ENCODE results near the gene FAM180A.

FAM180A gene

GRCh38 chr7:135771961-135772638 lies 23.5 kb upstream of the FAM180A start:
- no peak for DNase-seq (ENCODE audit: low spot score)

GRCh38 chr7:135771051-135771450 lies 22.4 kb upstream of the FAM180A start:
- DNase-seq (ENCODE audit: low spot score), result no peak

- no peak for DNase-seq (ENCODE audit: low spot score)
Measured at GRCh38 chr7:135770139-135770710, 21.6 kb upstream of the FAM180A start.

GRCh38 chr7:135769005-135769802 lies 20.6 kb upstream of the FAM180A start:
- peak; percentile 18 for DNase-seq (ENCODE audit: low spot score)

- no peak for DNase-seq (ENCODE audit: low spot score)
Measured at GRCh38 chr7:135768467-135768866, 19.9 kb upstream of the FAM180A start.

GRCh38 chr7:135768064-135768463 lies 19.5 kb upstream of the FAM180A start:
- DNase-seq (ENCODE audit: low spot score), result no peak

- no peak for DNase-seq (ENCODE audit: low spot score)
Measured at GRCh38 chr7:135763261-135763660, 14.6 kb upstream of the FAM180A start.

- no peak for DNase-seq (ENCODE audit: low spot score)
Measured at GRCh38 chr7:135761751-135762488, 13.3 kb upstream of the FAM180A start.

- no peak for DNase-seq (ENCODE audit: low spot score)
Measured at GRCh38 chr7:135759532-135759931, 10.9 kb upstream of the FAM180A start.

GRCh38 chr7:135758531-135758932 lies 9.9 kb upstream of the FAM180A start:
- no peak for DNase-seq (ENCODE audit: low spot score)

- DNase-seq (ENCODE audit: low spot score), result no peak
Measured at GRCh38 chr7:135757719-135758411, 9.3 kb upstream of the FAM180A start.

GRCh38 chr7:135756191-135756590 lies 7.6 kb upstream of the FAM180A start:
- DNase-seq (ENCODE audit: low spot score), result no peak

GRCh38 chr7:135755351-135755753 lies 6.7 kb upstream of the FAM180A start:
- DNase-seq (ENCODE audit: low spot score), result no peak

- DNase-seq (ENCODE audit: low spot score), result no peak
Measured at GRCh38 chr7:135753616-135754413, 5.2 kb upstream of the FAM180A start.

- DNase-seq (ENCODE audit: low spot score), result no peak
Measured at GRCh38 chr7:135747366-135747765, 1.2 kb downstream of the FAM180A start.

GRCh38 chr7:135745703-135746312 lies 2.8 kb downstream of the FAM180A start:
- DNase-seq (ENCODE audit: low spot score), result no peak

GRCh38 chr7:135744938-135745702 lies 3.5 kb downstream of the FAM180A start:
- no peak for DNase-seq (ENCODE audit: low spot score)

GRCh38 chr7:135743907-135744731 lies 4.5 kb downstream of the FAM180A start:
- DNase-seq (ENCODE audit: low spot score), result no peak

GRCh38 chr7:135742371-135742770 lies 6.2 kb downstream of the FAM180A start:
- DNase-seq (ENCODE audit: low spot score), result no peak

Measured in pons (tissue), 1 donor.